HepG2 (cell line): Measurements from ENCODE around the gene C2CD2.

ENCODE experiments used
- KDM1A ChIP-seq: IDR thresholded peaks from 2 replicates; pipeline ENCODE4 v1.6.1; 2016; ENCODE audit warnings: missing compliant biosample characterization
- TF ChIP-seq, protein P1 (sequence below): sonication (generic); formaldehyde crosslinking; IDR thresholded peaks from 2 replicates; pipeline ENCODE4 v1.5.1; 2020; ENCODE audit warnings: mild to moderate bottlenecking, missing genetic modification reagents, moderate library complexity
- TF ChIP-seq, protein P2 (sequence below): sonication (generic); formaldehyde crosslinking; IDR thresholded peaks from 2 replicates; pipeline ENCODE4 v1.5.0; 2020; ENCODE audit warnings: mild to moderate bottlenecking, missing genetic modification reagents, moderate library complexity

DNA sequence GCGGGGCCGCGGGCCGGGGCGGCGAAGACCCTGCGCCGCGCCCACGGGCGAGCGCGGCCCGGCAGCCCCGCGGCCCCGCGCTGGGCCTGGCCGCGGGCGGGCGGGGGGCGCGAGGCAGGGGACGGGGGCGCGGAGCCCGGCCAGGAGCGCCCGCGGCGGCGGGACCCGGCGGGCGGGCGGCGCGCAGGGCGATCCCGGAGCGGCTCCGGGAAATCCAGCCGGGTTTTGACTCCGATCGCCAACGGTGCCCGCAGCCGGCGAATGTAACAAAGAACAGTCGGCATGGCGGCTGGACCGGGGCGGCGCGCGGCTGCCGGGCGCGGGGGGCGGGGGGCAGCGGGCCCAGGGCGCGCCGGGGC is 75.0 kb downstream of the C2CD2 start:
- TF ChIP-seq, protein P1, sequence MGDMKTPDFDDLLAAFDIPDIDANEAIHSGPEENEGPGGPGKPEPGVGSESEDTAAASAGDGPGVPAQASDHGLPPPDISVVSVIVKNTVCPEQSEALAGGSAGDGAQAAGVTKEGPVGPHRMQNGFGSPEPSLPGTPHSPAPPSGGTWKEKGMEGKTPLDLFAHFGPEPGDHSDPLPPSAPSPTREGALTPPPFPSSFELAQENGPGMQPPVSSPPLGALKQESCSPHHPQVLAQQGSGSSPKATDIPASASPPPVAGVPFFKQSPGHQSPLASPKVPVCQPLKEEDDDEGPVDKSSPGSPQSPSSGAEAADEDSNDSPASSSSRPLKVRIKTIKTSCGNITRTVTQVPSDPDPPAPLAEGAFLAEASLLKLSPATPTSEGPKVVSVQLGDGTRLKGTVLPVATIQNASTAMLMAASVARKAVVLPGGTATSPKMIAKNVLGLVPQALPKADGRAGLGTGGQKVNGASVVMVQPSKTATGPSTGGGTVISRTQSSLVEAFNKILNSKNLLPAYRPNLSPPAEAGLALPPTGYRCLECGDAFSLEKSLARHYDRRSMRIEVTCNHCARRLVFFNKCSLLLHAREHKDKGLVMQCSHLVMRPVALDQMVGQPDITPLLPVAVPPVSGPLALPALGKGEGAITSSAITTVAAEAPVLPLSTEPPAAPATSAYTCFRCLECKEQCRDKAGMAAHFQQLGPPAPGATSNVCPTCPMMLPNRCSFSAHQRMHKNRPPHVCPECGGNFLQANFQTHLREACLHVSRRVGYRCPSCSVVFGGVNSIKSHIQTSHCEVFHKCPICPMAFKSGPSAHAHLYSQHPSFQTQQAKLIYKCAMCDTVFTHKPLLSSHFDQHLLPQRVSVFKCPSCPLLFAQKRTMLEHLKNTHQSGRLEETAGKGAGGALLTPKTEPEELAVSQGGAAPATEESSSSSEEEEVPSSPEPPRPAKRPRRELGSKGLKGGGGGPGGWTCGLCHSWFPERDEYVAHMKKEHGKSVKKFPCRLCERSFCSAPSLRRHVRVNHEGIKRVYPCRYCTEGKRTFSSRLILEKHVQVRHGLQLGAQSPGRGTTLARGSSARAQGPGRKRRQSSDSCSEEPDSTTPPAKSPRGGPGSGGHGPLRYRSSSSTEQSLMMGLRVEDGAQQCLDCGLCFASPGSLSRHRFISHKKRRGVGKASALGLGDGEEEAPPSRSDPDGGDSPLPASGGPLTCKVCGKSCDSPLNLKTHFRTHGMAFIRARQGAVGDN (CRISPR knock-in tag): no peak
- no peak for TF ChIP-seq KDM1A (CRISPR knock-in tag)
- TF ChIP-seq, protein P2, sequence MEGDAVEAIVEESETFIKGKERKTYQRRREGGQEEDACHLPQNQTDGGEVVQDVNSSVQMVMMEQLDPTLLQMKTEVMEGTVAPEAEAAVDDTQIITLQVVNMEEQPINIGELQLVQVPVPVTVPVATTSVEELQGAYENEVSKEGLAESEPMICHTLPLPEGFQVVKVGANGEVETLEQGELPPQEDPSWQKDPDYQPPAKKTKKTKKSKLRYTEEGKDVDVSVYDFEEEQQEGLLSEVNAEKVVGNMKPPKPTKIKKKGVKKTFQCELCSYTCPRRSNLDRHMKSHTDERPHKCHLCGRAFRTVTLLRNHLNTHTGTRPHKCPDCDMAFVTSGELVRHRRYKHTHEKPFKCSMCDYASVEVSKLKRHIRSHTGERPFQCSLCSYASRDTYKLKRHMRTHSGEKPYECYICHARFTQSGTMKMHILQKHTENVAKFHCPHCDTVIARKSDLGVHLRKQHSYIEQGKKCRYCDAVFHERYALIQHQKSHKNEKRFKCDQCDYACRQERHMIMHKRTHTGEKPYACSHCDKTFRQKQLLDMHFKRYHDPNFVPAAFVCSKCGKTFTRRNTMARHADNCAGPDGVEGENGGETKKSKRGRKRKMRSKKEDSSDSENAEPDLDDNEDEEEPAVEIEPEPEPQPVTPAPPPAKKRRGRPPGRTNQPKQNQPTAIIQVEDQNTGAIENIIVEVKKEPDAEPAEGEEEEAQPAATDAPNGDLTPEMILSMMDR (CRISPR knock-in tag): no peak
